Sigmoid colon (tissue), 7 donors: ENCODE data around the gene SMYD3. TPM values are rescaled to one million over a fixed set of nuclear protein-coding genes. Genes with fewer than 3 reads are reported as not detected.

Source experiments
- DNase-seq: peaks from one replicate; pipeline ENCODE4 v3.0.0-alpha.2; 2019
- H3K27ac ChIP-seq, 4 donors: fragments of 200-600 bp; sonication (generic); one replicate each; pipeline ENCODE4 v1.5.1; 2016 to 2019; ENCODE audit warnings: mild to moderate bottlenecking in 1 of 4
- H3K27me3 ChIP-seq, 3 donors: fragments of 200-600 bp; sonication (generic); one replicate each; pipeline ENCODE4 v1.5.1; 2019; ENCODE audit warnings: mild to moderate bottlenecking in 1 of 3
- H3K36me3 ChIP-seq, 4 donors: fragments of 200-600 bp; sonication (generic); one replicate each; pipeline ENCODE4 v1.5.1; 2016 to 2019
- H3K4me1 ChIP-seq, 4 donors: fragments of 200-600 bp; sonication (generic); one replicate each; pipeline ENCODE4 v1.5.1; 2017 to 2019
- H3K4me3 ChIP-seq, 4 donors: fragments of 200-600 bp; sonication (generic); one replicate each; pipeline ENCODE4 v1.5.1; 2017 to 2019; ENCODE audit warnings: mild to moderate bottlenecking in 2 of 4, moderate library complexity in 1 of 4
- H3K9me3 ChIP-seq, 4 donors: fragments of 200-600 bp in 3 of 4; sonication (generic) in 3 of 4; one replicate each; pipeline versions ENCODE4 v1.5.1 to v1.6.1; 2013 to 2019
- CTCF ChIP-seq, 4 experiments: fragments of 450-650 bp in 3 of 4; fragments of 200-600 bp in 1 of 4; IDR thresholded peaks; one replicate each; pipeline ENCODE4 v1.5.1; 2016 to 2019; ENCODE audit warnings: antibody characterized with exemption in 4 of 4, mild to moderate bottlenecking in 3 of 4, moderate library complexity in 2 of 4
- EP300 ChIP-seq, 4 donors: sonication (generic); formaldehyde crosslinking; IDR thresholded peaks; one replicate each; pipeline ENCODE4 v1.6.1; 2017; ENCODE audit warnings: antibody characterized with exemption in 4 of 4
- POLR2A ChIP-seq, 2 donors: fragments of 450-650 bp; IDR thresholded peaks; one replicate each; pipeline ENCODE4 v1.6.1; 2016; ENCODE audit warnings: antibody characterized with exemption in 2 of 2, mild to moderate bottlenecking in 2 of 2, moderate library complexity in 2 of 2
- POLR2AphosphoS5 ChIP-seq, 4 donors: sonication (generic); formaldehyde crosslinking; IDR thresholded peaks; one replicate each; pipeline ENCODE4 v1.6.1; 2017; ENCODE audit warnings: antibody characterized with exemption in 4 of 4
- WGBS, 2 donors: extraction: QIAGEN DNeasy Blood & Tissue Kit; methylation state at CpG; one replicate each; pipeline ENCODE4 v1.1.7; 2013; 5-methylcytosine and 5-hydroxymethylcytosine counted together
- intact Hi-C: fragments of 100-400 bp; cut with DNase I; formaldehyde crosslinking; loops from one replicate; pipeline ENCODE4 v1.15.1; 2023
- polyA plus RNA-seq, 3 donors: library from polyadenylated mRNA; stranded (reverse); fragments of 200-250 nt; gene quantifications; one replicate each; pipeline ENCODE4 v1.2.3, GENCODE V29; 2013
- total RNA-seq, 4 donors: library from RNA; depleted of rRNA; stranded (reverse); fragments of >200 nt; gene quantifications; one replicate each; pipeline ENCODE4 v1.1.0, GENCODE V29; 2016
- donor health status: healthy with polysubstance abuse.
- donor health status: Bipolar disorder and iron deficiency.
- donor health status: healthy.

The SMYD3 gene
- total and polyA plus RNA-seq, 7 donors = 8.7 to 23.8 (median 17.1) TPM

GRCh38 chr1:246040200-246040890 lies 466.7 kb downstream of the SMYD3 start:
- DNase-seq = no peak
- intact Hi-C loops = no loop called here
- no peak overlapping the region for H3K4me3 ChIP-seq
- TF ChIP-seq CTCF (IDR thresholded peaks at IDR 0.05) = no peak
- no peak for TF ChIP-seq POLR2AphosphoS5 (IDR thresholded peaks at IDR 0.05)
- no peaks in the 10 kb centered on the region for H3K36me3 ChIP-seq
- H3K27me3 ChIP-seq = no peaks in the 10 kb centered on the region
- peaks cover 0 to 3% (median 0%) of the 10 kb centered on the region in 4 donors for H3K4me1 ChIP-seq
- no peak overlapping the region for H3K27ac ChIP-seq
- WGBS, 2 donors = 90 to 94% methylated on average over 15 of the region's 15 CpGs
- H3K9me3 ChIP-seq = no peaks in the 10 kb centered on the region

GRCh38 chr1:246039584-246039983 lies 467.5 kb downstream of the SMYD3 start:
- no peak for DNase-seq
- Histone ChIP-seq H3K4me1 (peaks cover 0 to 8% (median 0%) of the 10 kb centered on the region in 4 donors), H3K9me3 (no peaks in the 10 kb centered on the region), H3K27me3 (no peaks in the 10 kb centered on the region), H3K36me3 (no peaks in the 10 kb centered on the region), H3K27ac (no peak overlapping the region), H3K4me3 (no peak overlapping the region)
- 94% methylated on average over 6 of the region's 6 CpGs for WGBS, 2 donors
- TF ChIP-seq POLR2A (IDR thresholded peaks at IDR 0.05) (no peak), POLR2AphosphoS5 (IDR thresholded peaks at IDR 0.05) (no peak)
- intact Hi-C loops = no loop called here

- intact Hi-C loops = no loop called here
- no peak for DNase-seq
- Histone ChIP-seq H3K36me3 (no peaks in the 10 kb centered on the region), H3K27me3 (no peaks in the 10 kb centered on the region), H3K4me1 (peaks cover 0 to 8% (median 0%) of the 10 kb centered on the region in 4 donors), H3K4me3 (no peak overlapping the region), H3K27ac (no peak overlapping the region), H3K9me3 (no peaks in the 10 kb centered on the region)
- TF ChIP-seq EP300 (IDR thresholded peaks at IDR 0.05) (no peak), POLR2A (IDR thresholded peaks at IDR 0.05) (no peak)
- WGBS, 2 donors = 63 to 90% methylated on average over 1 of the region's 1 CpG
These were observed 469.2 kb downstream of the SMYD3 start for GRCh38 chr1:246037832-246038231.

GRCh38 chr1:246036175-246036574 lies 470.9 kb downstream of the SMYD3 start:
- intact Hi-C loops = no loop called here

GRCh38 chr1:246035060-246035541 lies 472.0 kb downstream of the SMYD3 start:
- TF ChIP-seq CTCF (IDR thresholded peaks at IDR 0.05) (no peak), POLR2A (IDR thresholded peaks at IDR 0.05) (no peak), POLR2AphosphoS5 (IDR thresholded peaks at IDR 0.05) (no peak), EP300 (IDR thresholded peaks at IDR 0.05) (no peak)
- Histone ChIP-seq H3K9me3 (no peaks in the 10 kb centered on the region), H3K4me1 (peaks cover 0 to 8% (median 0%) of the 10 kb centered on the region in 4 donors), H3K36me3 (no peaks in the 10 kb centered on the region), H3K4me3 (peak overlapping the region in 2 of 4 donors; percentile 15 to 29), H3K27ac (no peak overlapping the region), H3K27me3 (no peaks in the 10 kb centered on the region)
- 71 to 79% methylated on average over 11 of the region's 11 CpGs for WGBS, 2 donors
- intact Hi-C loops = no loop called here
- DNase-seq = no peak

More at GRCh38 chr1:246036175-246036574, 470.9 kb downstream of the SMYD3 start:
- H3K36me3 ChIP-seq = no peaks in the 10 kb centered on the region
- TF ChIP-seq POLR2AphosphoS5 (IDR thresholded peaks at IDR 0.05) (no peak), EP300 (IDR thresholded peaks at IDR 0.05) (no peak), POLR2A (IDR thresholded peaks at IDR 0.05) (no peak), CTCF (IDR thresholded peaks at IDR 0.05) (no peak)
- no peaks in the 10 kb centered on the region for H3K27me3 ChIP-seq
- 96% methylated on average over 1 of the region's 1 CpG for WGBS, 2 donors
- peaks cover 0 to 8% (median 0%) of the 10 kb centered on the region in 4 donors for H3K4me1 ChIP-seq
- H3K9me3 ChIP-seq = no peaks in the 10 kb centered on the region
- DNase-seq = no peak
- no peak overlapping the region for H3K4me3 ChIP-seq
- H3K27ac ChIP-seq = no peak overlapping the region
